Daoy (cell line): Measurements from ENCODE around the gene ANKS1B. TPM values are rescaled to one million over a fixed set of nuclear protein-coding genes. Genes with fewer than 3 reads are reported as not detected.
A peak's percentile ranks its signal among the peaks of the same experiment; 100 is the strongest.
"Not testable (repeated sequence)": the region's sequence is repeated elsewhere in the genome, so short reads cannot be mapped to it uniquely, and the experiment has no call there.

Source experiments
- DNase-seq: peaks from one replicate; pipeline ENCODE4 v3.0.0-alpha.2; 2015; ENCODE audit warnings: low read depth
- total RNA-seq: library from RNA; depleted of rRNA; stranded (reverse); fragments of >200 nt; shearing (Covaris generic); gene quantifications from 2 replicates; pipeline ENCODE4 v1.2.3, GENCODE V29; 2014; rRNA removed

ANKS1B gene
- 26.4 and 36.8 TPM in 2 replicates for total RNA-seq

DNA sequence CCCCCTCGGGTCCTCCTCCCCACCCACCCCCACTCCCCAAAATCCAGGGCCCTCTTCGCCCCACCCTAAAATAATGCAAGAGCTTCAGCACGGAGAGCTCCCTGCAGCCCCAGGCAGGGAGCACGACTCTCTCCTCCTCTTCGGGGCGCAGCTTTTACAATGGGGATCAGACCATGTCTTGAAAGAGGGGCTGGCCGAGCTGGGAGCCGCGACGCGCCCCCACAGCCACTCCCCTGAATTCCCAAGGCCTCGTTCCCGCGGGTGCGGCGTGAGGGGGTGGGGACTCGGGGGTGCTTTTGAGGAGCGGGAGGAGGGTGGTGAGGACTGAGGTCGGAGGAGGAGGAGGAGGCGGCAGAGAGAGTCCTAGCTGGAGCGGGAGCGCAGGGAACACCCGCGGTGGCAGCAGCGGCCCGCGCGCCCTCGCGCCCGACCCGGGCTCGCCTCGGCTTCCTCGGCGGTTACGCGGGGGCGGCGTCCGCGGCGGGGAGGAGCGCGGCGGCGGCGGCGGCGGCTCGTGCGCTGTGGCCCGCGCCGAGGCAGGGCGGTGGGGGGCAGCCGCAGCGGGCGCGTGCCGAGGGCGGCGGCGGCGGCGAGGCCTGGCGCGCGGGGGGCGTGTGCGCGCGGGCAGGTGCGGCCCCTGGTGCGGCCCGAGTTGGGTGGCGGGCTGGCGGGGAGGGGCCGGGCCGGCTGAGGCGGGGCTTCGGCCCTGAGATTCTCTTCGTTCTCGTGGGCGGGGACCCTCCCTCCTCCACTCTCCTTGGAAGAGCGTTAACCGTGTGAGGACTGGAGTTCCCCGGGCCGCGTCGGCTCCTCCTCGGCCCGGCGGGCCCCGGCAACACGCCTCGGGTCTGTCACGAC is at the start of gene ANKS1B:
TSS of gene ANKS1B (minus strand) at position 666 of the 858 bp plus-strand sequence. CDS start 699 bp downstream, outside the sequence.
- DNase-seq, result peak; percentile 67

DNA sequence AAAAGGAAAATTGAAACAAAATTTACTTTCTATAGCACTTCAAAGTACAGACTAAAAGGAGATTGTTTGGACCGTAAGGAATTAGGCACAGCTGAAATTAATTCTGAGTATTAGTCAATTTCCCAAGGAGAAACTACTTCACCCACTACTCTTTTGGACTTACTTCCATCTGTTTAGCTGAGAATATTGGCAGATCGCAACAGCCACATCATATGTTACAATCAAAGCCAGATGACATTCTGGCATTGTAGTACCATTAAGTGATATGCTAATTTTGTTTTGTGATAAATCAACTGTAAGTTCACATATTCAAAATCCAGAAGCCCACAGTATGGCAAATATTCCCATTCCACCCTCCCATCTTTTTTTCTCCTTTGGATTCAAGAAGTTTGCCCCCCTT is 47.1 kb upstream of the ANKS1B start:
- no peak for DNase-seq

GRCh38 chr12:100027671-100028070 is 42.9 kb upstream of the ANKS1B start:
- no peak for DNase-seq

GRCh38 chr12:100026241-100026640 is 41.5 kb upstream of the ANKS1B start:
- DNase-seq, result no peak

- no peak for DNase-seq
These were observed 40.3 kb upstream of the ANKS1B start for GRCh38 chr12:100024974-100025555.

DNA sequence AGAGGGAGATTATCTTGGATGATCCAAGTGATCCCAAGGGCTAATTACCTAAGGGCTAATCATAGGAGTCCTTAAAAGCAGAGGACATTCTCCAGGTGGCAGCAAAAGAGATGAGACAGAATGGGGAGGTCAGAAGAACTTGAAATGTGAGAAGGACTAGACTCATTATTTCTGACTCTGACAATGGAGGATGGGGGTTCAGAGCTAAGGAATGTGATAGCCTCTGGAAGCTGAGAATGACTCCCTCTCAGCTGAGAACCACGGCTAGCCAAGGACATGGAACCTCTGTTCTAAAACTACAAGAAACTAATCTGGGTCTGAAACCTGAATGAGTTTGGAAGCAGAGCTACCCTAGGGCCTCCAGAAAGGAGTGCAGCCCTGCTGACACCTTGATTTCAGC is 35.6 kb upstream of the ANKS1B start:
- no peak for DNase-seq

- peak; percentile 11 for DNase-seq
These were observed 32.3 kb upstream of the ANKS1B start for GRCh38 chr12:100017056-100017455.

GRCh38 chr12:100016304-100016703 is 31.6 kb upstream of the ANKS1B start:
- DNase-seq, result not testable (repeated sequence)

DNA sequence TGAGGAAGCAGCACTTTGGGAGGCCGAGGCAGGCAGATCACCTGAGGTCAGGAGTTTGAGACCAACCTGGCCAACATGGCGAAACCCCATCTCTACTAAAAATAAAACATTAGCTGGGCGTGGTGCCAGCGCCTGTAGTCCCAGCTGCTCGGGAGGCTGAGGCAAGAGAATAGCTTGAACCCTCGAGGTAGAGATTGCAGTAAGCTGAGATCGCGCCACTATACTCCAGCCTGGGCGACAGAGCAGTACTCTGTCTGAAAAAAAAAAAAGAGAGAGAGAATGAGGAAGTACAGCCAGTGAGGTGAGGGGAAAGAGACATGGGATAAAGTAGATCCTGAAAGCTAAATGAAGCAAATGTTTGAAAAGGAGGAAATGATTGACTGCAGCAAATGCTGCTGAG is 21.1 kb upstream of the ANKS1B start:
- not testable (repeated sequence) for DNase-seq

- DNase-seq, result no peak
These were observed 13.1 kb upstream of the ANKS1B start for GRCh38 chr12:99997806-99998205.

GRCh38 chr12:99996095-99996494 is 11.4 kb upstream of the ANKS1B start:
- DNase-seq, result no peak

DNA sequence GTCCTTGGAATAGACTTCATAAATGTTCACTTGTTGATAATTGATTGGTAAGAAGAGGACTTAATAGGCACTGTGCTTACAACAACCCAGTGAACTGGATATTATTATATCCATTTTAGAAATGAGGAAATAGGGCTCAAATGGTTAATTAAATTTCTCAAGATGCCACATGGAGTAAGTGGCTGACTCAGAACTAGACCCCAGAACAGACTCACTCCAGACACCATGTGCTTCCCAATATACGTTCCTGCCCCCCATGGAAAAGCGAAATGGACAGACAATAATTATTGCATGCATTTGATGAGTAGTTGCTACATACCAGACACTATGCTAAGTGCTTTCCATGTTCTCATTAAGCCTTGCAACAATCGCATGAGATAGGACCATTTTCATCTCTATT is 895 bp upstream of the ANKS1B start:
- DNase-seq, result no peak

GRCh38 chr12:99985129-99985570 is 414 bp upstream of the ANKS1B start:
- no peak for DNase-seq

GRCh38 chr12:99983456-99984258 is 1.1 kb downstream of the ANKS1B start:
- no peak for DNase-seq

DNA sequence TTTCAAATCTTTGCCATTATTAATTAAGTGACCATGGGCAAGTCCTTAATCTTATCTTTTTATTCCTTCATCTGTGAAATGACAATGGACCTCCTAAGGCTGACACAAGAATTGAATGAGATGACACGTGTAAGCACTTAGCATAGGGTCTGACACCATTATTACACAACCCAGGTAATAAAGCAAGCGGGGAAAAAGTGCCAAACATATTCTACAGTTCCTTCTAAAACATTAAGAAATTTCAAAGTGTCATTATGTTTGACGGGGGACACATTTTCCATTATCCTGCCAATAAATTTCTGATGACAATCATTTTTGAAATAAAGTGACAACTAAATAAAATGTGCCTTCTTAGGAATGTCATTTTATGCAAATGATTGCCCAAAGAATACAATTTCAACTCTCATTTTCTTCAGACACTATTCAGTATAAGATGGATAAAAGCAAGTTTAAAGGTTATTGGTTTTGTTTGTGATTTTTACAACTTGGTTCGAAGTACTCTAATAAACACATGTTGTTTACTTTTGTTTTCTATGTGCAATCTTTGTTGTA is 3.0 kb downstream of the ANKS1B start:
- DNase-seq, result no peak

DNA sequence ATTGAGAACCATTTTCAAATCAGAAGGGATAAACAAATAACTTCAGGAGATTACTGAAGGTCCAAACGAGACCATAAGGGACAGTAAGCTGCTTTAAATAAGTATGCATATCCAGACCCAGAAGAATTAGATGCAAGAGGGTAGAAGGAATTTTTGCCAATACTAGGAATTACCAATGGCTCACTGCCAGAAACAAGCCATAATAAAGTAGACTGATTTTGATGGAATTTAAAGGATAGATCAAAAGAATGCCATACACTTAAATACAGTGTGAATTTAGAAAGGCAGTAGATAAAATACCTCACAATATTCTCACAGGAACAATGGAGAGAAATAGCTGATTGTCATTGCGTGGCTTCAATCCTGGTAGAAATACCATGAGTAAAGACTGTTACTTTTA is 5.3 kb downstream of the ANKS1B start:
- DNase-seq, result no peak

DNA sequence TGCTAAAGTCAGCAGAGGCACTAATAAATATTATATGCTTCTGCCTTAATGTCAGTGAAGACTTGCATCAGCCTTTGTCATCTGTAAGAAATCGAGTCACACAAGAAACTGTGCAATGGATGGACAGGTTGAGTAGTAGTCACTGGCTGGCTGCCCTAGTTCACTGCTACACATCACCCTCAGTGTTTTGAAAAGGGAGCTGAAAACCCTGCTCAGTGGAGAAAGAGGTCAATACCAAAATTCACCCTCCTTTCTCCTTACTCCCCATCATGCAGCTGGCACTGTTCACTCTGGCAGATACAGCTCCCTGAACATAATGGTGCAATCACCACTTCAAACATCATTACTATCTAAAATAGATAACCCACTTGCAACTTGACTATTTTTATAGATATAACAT is 6.6 kb downstream of the ANKS1B start:
- DNase-seq, result no peak

DNA sequence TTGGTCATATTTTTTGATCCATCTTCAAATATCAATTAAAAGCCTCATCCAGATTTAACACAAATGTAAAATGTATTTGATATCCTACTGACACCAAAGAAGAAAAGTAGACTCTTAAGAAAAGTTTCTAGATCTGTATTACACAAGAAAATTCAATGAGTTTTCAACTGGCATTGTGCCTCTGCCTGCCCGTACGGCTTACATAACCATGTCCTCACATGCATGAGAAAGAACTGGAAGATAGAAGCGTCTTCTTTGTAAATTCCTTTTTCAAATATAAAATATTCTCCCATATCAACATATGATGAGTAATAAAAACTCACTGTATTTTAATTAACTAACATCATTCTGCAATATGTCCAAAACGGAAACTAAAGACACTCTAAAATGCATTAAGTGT is 7.2 kb downstream of the ANKS1B start:
- no peak for DNase-seq

GRCh38 chr12:99976762-99977161 is 8.0 kb downstream of the ANKS1B start:
- DNase-seq, result no peak

DNA sequence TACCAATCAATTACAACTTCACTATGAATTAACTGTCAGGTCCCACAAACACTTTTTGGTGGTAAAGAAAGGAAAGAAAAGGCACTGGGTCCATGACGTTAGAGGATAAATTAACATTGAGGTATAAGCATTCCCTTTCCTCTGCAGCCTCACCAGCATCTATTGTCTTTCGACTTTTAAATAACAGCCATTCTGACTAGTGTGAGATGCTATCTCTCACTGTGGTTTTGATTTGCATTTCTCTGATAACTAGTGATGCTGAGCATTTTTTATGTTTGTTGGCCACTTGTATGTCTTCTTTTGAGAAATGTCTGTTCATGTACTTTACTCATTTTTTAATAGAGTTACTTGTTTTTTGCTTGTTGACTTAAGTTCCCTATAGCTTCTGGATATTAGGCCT is 9.4 kb downstream of the ANKS1B start:
- DNase-seq, result no peak

GRCh38 chr12:99974146-99974545 is 10.6 kb downstream of the ANKS1B start:
- no peak for DNase-seq

DNA sequence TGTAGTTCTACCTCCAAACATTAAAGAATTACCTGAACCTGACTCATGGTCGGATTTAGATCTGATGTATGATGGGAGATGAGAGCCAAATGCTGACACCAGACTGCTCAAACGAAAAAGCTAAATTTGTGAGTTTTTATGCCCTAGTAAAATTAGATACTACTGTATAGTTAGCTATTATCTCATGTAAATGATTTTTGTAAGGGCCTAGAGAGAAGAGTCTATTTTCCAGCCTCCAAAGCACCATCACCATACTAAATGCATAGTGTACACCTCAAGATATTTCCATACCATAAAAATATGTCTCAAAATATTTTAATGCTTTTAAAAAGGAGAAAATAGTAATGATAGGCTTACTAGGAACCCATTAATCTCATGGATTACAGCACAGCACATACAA is 18.3 kb downstream of the ANKS1B start:
- DNase-seq, result no peak
